ENCODE measurements around the gene TYMS.

DNA sequence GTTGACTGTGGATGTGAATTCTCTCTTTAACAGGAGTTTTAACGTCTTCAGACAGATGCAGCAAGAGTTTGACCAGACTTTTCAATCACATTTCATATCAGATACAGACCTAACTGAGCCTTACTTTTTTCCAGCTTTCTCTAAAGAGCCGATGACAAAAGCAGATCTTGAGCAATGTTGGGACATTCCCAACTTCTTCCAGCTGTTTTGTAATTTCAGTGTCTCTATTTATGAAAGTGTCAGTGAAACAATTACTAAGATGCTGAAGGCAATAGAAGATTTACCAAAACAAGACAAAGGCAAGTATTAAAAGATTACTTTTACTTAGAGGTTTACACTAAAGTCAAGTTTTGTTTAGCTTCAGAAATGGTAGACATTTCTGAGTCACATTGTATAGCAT is 30.2 kb upstream of the TYMS start:
- TF ChIP-seq, protein P1, sequence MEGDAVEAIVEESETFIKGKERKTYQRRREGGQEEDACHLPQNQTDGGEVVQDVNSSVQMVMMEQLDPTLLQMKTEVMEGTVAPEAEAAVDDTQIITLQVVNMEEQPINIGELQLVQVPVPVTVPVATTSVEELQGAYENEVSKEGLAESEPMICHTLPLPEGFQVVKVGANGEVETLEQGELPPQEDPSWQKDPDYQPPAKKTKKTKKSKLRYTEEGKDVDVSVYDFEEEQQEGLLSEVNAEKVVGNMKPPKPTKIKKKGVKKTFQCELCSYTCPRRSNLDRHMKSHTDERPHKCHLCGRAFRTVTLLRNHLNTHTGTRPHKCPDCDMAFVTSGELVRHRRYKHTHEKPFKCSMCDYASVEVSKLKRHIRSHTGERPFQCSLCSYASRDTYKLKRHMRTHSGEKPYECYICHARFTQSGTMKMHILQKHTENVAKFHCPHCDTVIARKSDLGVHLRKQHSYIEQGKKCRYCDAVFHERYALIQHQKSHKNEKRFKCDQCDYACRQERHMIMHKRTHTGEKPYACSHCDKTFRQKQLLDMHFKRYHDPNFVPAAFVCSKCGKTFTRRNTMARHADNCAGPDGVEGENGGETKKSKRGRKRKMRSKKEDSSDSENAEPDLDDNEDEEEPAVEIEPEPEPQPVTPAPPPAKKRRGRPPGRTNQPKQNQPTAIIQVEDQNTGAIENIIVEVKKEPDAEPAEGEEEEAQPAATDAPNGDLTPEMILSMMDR (IDR thresholded peaks at IDR 0.05), result no peak
- no peak for TF ChIP-seq POLR2A (IDR thresholded peaks at IDR 0.05)
- TF ChIP-seq EP300 (IDR thresholded peaks at IDR 0.05), result no peak
